Fibroblast of pulmonary artery (primary cell): ENCODE measurements around the gene PSMB1.

Experiments
- DNase-seq: peaks from one replicate; pipeline ENCODE4 v3.0.0-alpha.2; 2010; ENCODE audit warnings: low read depth
- H3K4me3 ChIP-seq: replicated peaks from 2 replicates; pipeline ENCODE4 v1.5.1; 2011; ENCODE audit warnings: low read depth, mild to moderate bottlenecking, control low read depth, low read length, moderate library complexity
- TF ChIP-seq, protein P1 (sequence below): IDR thresholded peaks from 2 replicates; pipeline ENCODE4 v1.5.1; 2011; ENCODE audit warnings: mild to moderate bottlenecking, control low read depth, low read length, inconsistent platforms; ENCODE audit errors: missing control alignments

Gene PSMB1

DNA sequence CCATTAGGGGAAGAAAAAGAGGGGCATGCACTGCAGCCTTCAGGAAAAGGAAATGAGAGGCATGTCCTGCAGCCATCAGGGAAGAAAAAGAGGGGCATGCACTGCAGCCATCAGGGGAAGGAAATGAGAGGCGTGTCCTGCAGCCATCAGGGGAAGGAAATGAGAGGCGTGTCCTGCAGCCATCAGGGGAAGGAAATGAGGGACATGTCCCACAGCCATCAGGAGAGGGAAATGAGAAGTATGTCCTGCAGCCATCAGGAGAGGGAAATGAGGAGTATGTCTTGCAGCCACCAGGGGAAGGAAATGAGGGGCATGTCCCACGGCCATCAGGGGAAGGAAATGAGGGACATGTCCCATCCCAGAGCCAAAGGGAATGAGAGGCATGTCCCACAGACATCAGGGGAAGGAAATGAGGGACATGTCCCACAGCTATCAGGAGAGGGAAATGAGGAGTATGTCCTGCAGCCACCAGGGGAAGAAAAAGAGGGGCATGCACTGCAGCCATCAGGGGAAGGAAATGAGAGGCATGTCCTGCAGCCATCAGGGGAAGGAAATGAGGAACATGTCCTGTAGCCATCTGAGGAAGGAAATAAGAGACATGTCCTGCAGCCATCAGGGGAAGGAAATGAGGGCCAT, 52.0 kb downstream of the PSMB1 start:
- no peak overlapping the region for H3K4me3 ChIP-seq
- TF ChIP-seq, protein P1, sequence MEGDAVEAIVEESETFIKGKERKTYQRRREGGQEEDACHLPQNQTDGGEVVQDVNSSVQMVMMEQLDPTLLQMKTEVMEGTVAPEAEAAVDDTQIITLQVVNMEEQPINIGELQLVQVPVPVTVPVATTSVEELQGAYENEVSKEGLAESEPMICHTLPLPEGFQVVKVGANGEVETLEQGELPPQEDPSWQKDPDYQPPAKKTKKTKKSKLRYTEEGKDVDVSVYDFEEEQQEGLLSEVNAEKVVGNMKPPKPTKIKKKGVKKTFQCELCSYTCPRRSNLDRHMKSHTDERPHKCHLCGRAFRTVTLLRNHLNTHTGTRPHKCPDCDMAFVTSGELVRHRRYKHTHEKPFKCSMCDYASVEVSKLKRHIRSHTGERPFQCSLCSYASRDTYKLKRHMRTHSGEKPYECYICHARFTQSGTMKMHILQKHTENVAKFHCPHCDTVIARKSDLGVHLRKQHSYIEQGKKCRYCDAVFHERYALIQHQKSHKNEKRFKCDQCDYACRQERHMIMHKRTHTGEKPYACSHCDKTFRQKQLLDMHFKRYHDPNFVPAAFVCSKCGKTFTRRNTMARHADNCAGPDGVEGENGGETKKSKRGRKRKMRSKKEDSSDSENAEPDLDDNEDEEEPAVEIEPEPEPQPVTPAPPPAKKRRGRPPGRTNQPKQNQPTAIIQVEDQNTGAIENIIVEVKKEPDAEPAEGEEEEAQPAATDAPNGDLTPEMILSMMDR, result no peak

DNA sequence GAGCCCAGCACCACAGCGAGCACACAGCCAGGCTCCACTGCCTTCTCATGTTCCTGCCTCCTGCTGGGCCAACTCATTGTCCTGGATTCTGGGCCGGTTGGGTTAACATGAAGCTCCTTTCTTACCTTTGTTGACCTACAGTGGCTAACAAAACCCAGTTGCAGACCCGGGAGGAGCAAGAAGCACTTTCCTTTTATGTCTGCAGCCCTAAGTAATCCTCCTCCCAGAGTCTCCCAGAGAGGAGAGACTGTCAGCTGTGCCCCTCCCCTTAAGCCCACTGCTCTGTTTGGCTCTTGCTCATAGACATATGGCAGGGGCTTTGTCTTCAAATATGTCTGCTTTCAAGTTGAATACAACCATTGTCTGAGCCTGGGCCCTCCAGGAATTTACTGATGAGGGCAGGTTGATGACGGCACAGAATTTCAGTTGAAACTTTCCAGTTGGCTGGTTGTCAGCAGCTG, 55.2 kb downstream of the PSMB1 start:
- no peak overlapping the region for H3K4me3 ChIP-seq
- TF ChIP-seq, protein P1, result no peak
- no peak for DNase-seq

More for the DNA sequence above, 52.0 kb downstream of the PSMB1 start:
- DNase-seq, result no peak

DNA sequence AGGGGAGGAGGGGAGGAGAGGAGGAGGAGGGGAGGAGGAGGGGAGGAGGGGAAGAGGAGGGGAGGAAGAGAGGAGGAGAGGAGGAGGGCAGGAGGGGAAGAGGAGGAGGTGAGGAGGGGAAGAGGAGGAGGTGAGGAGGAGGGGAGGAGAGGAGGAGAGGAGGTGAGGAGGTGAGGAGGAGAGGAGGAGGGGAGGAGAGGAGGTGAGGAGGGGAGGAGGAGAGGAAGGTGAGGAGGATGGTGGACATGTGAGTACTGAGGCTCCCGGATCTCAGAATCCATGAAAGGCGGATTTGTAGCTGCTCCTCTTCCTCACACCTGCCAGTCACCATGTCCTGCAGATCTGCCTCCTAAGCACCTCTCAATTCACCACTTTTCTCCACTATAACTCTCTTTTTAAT, 59.8 kb downstream of the PSMB1 start:
- TF ChIP-seq, protein P1, result no peak
- DNase-seq, result no peak
- H3K4me3 ChIP-seq, result no peak overlapping the region

DNA sequence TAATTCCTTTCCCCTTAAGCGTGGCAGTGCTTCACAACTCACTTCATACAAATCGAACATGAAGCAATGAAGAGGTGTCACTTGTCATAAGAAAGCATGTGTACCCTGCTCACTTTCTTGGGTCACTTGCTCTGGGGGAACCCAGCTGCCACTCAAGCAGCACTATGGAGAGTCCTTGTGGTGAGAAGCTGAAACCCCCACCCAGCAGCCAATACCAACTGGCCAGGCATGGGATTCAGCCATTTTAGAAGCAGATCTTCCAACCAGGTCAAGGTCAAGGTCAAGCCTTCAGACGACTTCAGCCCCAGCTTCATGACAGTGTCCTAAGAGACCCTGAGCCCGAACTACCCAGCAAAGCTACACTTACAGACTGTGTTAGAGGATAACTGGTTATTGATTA, 62.8 kb downstream of the PSMB1 start:
- H3K4me3 ChIP-seq, result no peak overlapping the region
- TF ChIP-seq, protein P1, result no peak
- no peak for DNase-seq

DNA sequence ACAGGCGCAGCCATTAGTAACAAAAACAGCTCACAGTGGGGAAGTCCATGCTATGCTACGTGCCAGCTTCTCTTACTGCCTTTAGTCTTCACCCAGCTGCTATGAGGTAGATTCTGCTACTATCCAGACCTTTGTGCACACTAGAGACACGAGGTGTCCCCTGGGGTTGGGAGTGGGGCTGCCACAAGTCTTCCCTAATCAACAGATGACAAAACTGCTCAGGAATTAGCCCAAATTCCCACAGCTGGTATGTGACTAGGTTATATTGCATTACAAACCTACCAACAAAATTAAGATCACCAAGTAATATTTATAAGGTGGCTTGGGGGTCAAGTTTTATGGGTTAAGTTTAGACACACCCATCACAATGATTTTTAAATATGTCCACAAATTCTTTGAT, 63.3 kb downstream of the PSMB1 start:
- no peak overlapping the region for H3K4me3 ChIP-seq
- TF ChIP-seq, protein P1, result no peak
- no peak for DNase-seq

DNA sequence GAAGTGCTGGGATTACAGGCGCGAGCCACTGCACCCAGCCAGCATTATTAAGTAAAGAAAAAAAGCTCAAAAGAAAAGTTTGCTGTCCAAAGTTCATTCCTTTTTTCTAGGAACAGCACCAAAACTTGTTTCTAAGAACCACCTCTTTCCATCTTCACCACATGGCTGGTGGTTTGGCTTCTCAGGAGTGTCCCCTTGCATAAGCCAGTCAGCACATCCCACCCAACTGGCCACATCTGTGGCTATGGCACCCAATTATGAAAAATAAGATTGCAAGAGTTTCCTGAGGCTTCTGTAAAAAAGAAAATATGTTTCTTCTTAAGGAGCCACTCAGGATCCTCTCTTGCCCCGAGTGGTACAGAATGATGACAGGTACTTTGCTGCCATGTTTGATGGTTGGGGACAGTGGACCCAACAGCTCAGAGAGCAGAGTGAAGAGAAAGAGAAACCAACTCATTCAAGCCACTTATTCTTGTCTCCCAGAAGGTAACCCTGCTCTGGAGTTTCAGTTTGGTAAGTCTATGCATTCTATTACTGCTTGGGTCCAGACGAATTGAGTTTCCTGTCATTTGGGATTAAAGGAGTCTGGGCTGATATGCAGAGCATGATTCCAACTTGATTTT, 65.3 kb downstream of the PSMB1 start:
- H3K4me3 ChIP-seq, result no peak overlapping the region
- no peak for DNase-seq
- TF ChIP-seq, protein P1, result no peak

DNA sequence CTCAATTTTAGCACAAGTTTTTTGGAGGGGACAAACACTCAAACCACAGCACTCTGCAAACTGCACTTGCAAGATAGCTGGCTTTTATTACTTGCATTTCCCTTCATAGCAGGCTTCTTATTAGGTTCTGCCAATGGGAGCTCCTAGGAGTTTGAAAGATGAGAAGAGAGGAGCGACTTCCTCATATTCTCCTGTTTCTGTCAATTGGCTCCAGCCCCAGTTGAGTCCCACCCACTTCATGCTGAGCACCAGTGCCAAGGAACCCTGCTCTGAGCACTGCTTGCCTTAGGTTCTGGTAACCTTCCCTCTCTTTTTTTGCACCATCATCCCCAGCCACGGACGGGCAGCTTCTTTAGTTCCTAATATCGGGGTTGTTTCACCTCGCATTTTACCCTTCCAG, 67.9 kb downstream of the PSMB1 start:
- DNase-seq, result no peak
- H3K4me3 ChIP-seq, result no peak overlapping the region
- TF ChIP-seq, protein P1, result no peak
